Endothelial cell of umbilical vein (primary cell): ENCODE measurements around the gene DNAJB12. TPM values are rescaled to one million over a fixed set of nuclear protein-coding genes. Genes with fewer than 3 reads are reported as not detected.

Source experiments
- BruUV-seq: library from RNA; stranded (reverse); fragments of 400-500 nt; replicated peaks from 2 replicates; lab custom pipeline; 2021; lab: Mats Ljungman, UMichigan
- CTCF ChIA-PET: fragments of 300-600, 350-600 bp; sonication (Branson Sonifier 250); formaldehyde crosslinking; loops from one replicate; lab custom pipeline; 2021; ENCODE audit warnings: antibody characterized with exemption, inconsistent platforms; lab: Charles Lee
- POLR2A ChIA-PET: fragments of 300-600, 350-600 bp; sonication (Branson Sonifier 250); formaldehyde crosslinking; loops from one replicate; lab custom pipeline; 2021; ENCODE audit warnings: antibody characterized with exemption, inconsistent platforms; lab: Charles Lee
- DNase-seq: peaks from one replicate; pipeline ENCODE4 v3.0.0-alpha.2; 2011; ENCODE audit warnings: low read depth, low spot score
- FAIRE-seq: peaks from 2 replicates; lab custom pipeline; 2011; peaks lifted over from hg19 to GRCh38; lab: Jason Lieb, UNC
- H2AFZ ChIP-seq: 2 replicates; pipeline ENCODE4 v1.6.0; 2012; ENCODE audit warnings: low read depth, low read length, control low read depth, inconsistent platforms
- H3K27ac ChIP-seq: 2 replicates; pipeline ENCODE4 v1.5.1; 2011; ENCODE audit warnings: low read depth, mild to moderate bottlenecking, control low read depth, low read length, moderate library complexity; ENCODE audit not compliant: insufficient read depth
- H3K27me3 ChIP-seq, 2 experiments: 2 replicates each; pipeline versions ENCODE4 v1.6.0 to v1.6.1; 2011; ENCODE audit warnings: low read length in 2 of 2, mixed read lengths in 1 of 2; ENCODE audit not compliant: control insufficient read depth in 2 of 2, insufficient read depth in 2 of 2
- H3K36me3 ChIP-seq, 2 experiments: 2 replicates in 1 of 2; 3 replicates in 1 of 2; pipeline ENCODE4 v1.5.1; 2011; ENCODE audit warnings: low read length in 2 of 2, mild to moderate bottlenecking in 1 of 2, moderate library complexity in 1 of 2; ENCODE audit not compliant: control insufficient read depth in 2 of 2, insufficient read depth in 2 of 2; ENCODE audit errors: extremely low read depth in 1 of 2
- H3K4me1 ChIP-seq: 3 replicates; pipeline ENCODE4 v1.5.1; 2011; ENCODE audit warnings: mild to moderate bottlenecking, low read length; ENCODE audit not compliant: control insufficient read depth, insufficient read depth; ENCODE audit errors: extremely low read depth
- H3K4me2 ChIP-seq: 2 replicates; pipeline ENCODE4 v1.6.1; 2011; ENCODE audit warnings: low read length, control low read depth, mixed read lengths; ENCODE audit not compliant: insufficient read depth
- H3K4me3 ChIP-seq, 3 experiments: fragments of 200-600 bp in 1 of 3; sonication (generic), shearing (Covaris generic) in 1 of 3; replicated peaks in 1 of 3; 2 replicates each; pipeline ENCODE4 v1.5.1; 2011 to 2016; ENCODE audit warnings: control low read depth in 3 of 3, low read length in 3 of 3, mild to moderate bottlenecking in 2 of 3, inconsistent platforms in 1 of 3, low read depth in 1 of 3, moderate library complexity in 1 of 3; ENCODE audit not compliant: insufficient read depth in 1 of 3
- H3K79me2 ChIP-seq: 2 replicates; pipeline ENCODE4 v1.6.0; 2012; ENCODE audit warnings: low read length, inconsistent platforms; ENCODE audit not compliant: control insufficient read depth, insufficient read depth
- H3K9ac ChIP-seq: replicated peaks from 2 replicates; pipeline ENCODE3; 2011; ENCODE audit warnings: low read length, control low read depth; ENCODE audit not compliant: insufficient read depth; ENCODE audit errors: extremely low read depth
- H3K9me1 ChIP-seq: replicated peaks from 3 replicates; pipeline ENCODE4 v1.6.0; 2011; ENCODE audit warnings: mild to moderate bottlenecking, low read length; ENCODE audit not compliant: control insufficient read depth, insufficient read depth; ENCODE audit errors: extremely low read depth
- H3K9me3 ChIP-seq: replicated peaks from 2 replicates; pipeline ENCODE4 v1.5.1; 2012; ENCODE audit warnings: low read length, inconsistent platforms; ENCODE audit not compliant: control insufficient read depth, insufficient read depth
- H4K20me1 ChIP-seq: replicated peaks from 2 replicates; pipeline ENCODE3; 2011; ENCODE audit warnings: mild to moderate bottlenecking, low read length; ENCODE audit not compliant: control insufficient read depth, insufficient read depth; ENCODE audit errors: extremely low read depth
- EZH2 ChIP-seq: IDR thresholded peaks from 2 replicates; pipeline ENCODE4 v1.6.1; 2012; ENCODE audit warnings: borderline replicate concordance, low read depth, mild to moderate bottlenecking, moderate library complexity, low read length, inconsistent platforms; ENCODE audit not compliant: severe bottlenecking
- FOS ChIP-seq: IDR thresholded peaks from 2 replicates; pipeline ENCODE4 v1.6.1; 2011; ENCODE audit warnings: mild to moderate bottlenecking, low read length, moderate library complexity, borderline replicate concordance; ENCODE audit not compliant: insufficient read depth
- GATA2 ChIP-seq: IDR thresholded peaks from 2 replicates; pipeline ENCODE4 v1.7.0; 2011; ENCODE audit warnings: low read depth, mild to moderate bottlenecking, moderate library complexity, mixed read lengths, low read length; ENCODE audit not compliant: insufficient read length, insufficient read depth
- JUN ChIP-seq: IDR thresholded peaks from 2 replicates; pipeline ENCODE4 v1.6.1; 2011; ENCODE audit warnings: borderline replicate concordance, low read depth; ENCODE audit not compliant: insufficient read length, insufficient read depth
- MYC ChIP-seq: IDR thresholded peaks from one replicate; pipeline ENCODE4 v1.6.1; 2011; ENCODE audit warnings: mild to moderate bottlenecking, low read depth, low read length
- POLR2A ChIP-seq: IDR thresholded peaks from 2 replicates; pipeline ENCODE4 v1.6.1; 2012; ENCODE audit warnings: low read depth, mild to moderate bottlenecking, control low read depth, low read length
- POLR2AphosphoS5 ChIP-seq: IDR thresholded peaks from 2 replicates; pipeline ENCODE4 v1.6.1; 2012; ENCODE audit warnings: low read depth, mild to moderate bottlenecking, control low read depth, low read length, moderate library complexity; ENCODE audit not compliant: insufficient read depth
- dilution Hi-C: fragments of 300-500 bp; cut with MboI; formaldehyde crosslinking; loops from one replicate; pipeline ENCODE4 v1.15.0; 2019; ENCODE audit warnings: low sequenced_read_pairs; ENCODE audit not compliant: extremely low pct_ligation_motif_present
- intact Hi-C: fragments of 100-400 bp; cut with micrococcal nuclease; formaldehyde crosslinking; loops from one replicate; pipeline ENCODE4 v1.10.0; 2022
- polyA plus RNA-seq, 4 experiments: library from polyadenylated mRNA; depleted of rRNA in 3 of 4; stranded (reverse) in 3 of 4; unstranded in 1 of 4; fragments of >200 nt; gene quantifications; 2 replicates each; pipeline versions ENCODE4 v1.2.1 to v1.2.3, GENCODE V29; 2011 to 2012; ENCODE audit warnings: missing spikeins in 1 of 4
- total RNA-seq: library from RNA; stranded (reverse); gene quantifications from 2 replicates; pipeline ENCODE4 v1.2.3, GENCODE V29; 2021
- TF ChIP-seq, protein P1 (sequence below): IDR thresholded peaks from 2 replicates; pipeline ENCODE4 v1.6.1; 2011; ENCODE audit not compliant: insufficient read depth, insufficient read length
- TF ChIP-seq, protein P2 (sequence below), 2 donors: IDR thresholded peaks; 1 replicate in 1 of 2; 2 replicates in 1 of 2; pipeline ENCODE4 v1.5.1; 2011; ENCODE audit warnings: low read length in 2 of 2, mild to moderate bottlenecking in 2 of 2, moderate library complexity in 2 of 2, control low read depth in 1 of 2, inconsistent platforms in 1 of 2, low read depth in 1 of 2; ENCODE audit not compliant: insufficient read depth in 1 of 2; ENCODE audit errors: extremely low read depth in 1 of 2

DNAJB12 gene
- total and polyA plus RNA-seq, 2 donors (not counting 3 experiments of a cell fraction or from before 2014, with no cell fraction given): 27.2 to 44.2 TPM

DNA sequence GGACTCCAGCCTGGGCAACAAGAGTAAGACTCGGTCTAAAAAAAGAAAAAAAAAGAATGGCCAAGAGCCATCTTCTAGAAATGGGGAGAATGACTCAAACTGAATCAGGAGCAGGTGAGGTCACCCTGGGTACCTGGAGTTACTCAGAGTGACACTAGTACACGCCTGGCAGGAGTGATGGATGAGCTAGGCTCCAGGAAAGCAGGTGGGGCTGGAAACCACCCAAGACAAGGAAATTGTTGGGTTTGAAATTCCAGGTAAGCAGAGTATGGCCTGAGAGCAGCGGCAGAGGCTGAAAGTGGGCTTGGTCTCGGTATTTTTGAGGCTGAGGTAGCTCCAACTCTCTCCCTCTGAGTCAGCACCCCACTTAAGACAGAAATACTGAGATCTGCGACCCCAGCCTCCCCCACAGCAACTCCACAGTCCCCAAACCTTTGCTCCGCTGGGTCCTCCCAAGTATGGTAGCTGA, 62.5 kb downstream of the DNAJB12 start:
- Histone ChIP-seq H3K36me3 (no peaks in the 10 kb centered on the region), H3K9ac (no peak overlapping the region), H3K4me2 (no peak overlapping the region), H3K79me2 (no peaks in the 10 kb centered on the region), H3K27ac (no peak overlapping the region), H2AFZ (no peak overlapping the region), H3K27me3 (no peaks in the 10 kb centered on the region), H3K9me3 (no peaks in the 10 kb centered on the region), H3K4me1 (peaks cover 3% of the 10 kb centered on the region), H4K20me1 (no peaks in the 10 kb centered on the region), H3K9me1 (no peaks in the 10 kb centered on the region), H3K4me3 (no peak overlapping the region)
- dilution Hi-C loops (no loop called here), intact Hi-C loops (no loop called here)
- BruUV-seq: no TSS peak
- no peak for DNase-seq
- POLR2A ChIA-PET: interaction anchor here (0.8 kb wide), 1 partner anchor 19 kb away, joined by 4 read pairs; the partner anchor contains the start of gene DDIT4
- no peak for FAIRE-seq
- TF ChIP-seq POLR2A (no peak), EZH2 (no peak), MYC (no peak), POLR2AphosphoS5 (no peak), FOS (no peak), JUN (no peak), GATA2 (no peak)
- TF ChIP-seq, protein P1, sequence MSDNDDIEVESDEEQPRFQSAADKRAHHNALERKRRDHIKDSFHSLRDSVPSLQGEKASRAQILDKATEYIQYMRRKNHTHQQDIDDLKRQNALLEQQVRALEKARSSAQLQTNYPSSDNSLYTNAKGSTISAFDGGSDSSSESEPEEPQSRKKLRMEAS: no peak
- TF ChIP-seq, protein P2, sequence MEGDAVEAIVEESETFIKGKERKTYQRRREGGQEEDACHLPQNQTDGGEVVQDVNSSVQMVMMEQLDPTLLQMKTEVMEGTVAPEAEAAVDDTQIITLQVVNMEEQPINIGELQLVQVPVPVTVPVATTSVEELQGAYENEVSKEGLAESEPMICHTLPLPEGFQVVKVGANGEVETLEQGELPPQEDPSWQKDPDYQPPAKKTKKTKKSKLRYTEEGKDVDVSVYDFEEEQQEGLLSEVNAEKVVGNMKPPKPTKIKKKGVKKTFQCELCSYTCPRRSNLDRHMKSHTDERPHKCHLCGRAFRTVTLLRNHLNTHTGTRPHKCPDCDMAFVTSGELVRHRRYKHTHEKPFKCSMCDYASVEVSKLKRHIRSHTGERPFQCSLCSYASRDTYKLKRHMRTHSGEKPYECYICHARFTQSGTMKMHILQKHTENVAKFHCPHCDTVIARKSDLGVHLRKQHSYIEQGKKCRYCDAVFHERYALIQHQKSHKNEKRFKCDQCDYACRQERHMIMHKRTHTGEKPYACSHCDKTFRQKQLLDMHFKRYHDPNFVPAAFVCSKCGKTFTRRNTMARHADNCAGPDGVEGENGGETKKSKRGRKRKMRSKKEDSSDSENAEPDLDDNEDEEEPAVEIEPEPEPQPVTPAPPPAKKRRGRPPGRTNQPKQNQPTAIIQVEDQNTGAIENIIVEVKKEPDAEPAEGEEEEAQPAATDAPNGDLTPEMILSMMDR (IDR thresholded peaks at IDR 0.05; ENCODE audit: extremely low read depth in 1 of 2, insufficient read depth in 1 of 2, low read depth in 1 of 2, low read length in 2 of 2): no peak
- CTCF ChIA-PET: interaction anchor here (0.8 to 2.5 kb wide), 5 partner anchors 9 to 17 kb away, joined by 3 to 10 read pairs (median 5); no protein-coding TSS in a partner anchor
